ENCODE measurements around the gene CMSS1.

CMSS1 gene

DNA sequence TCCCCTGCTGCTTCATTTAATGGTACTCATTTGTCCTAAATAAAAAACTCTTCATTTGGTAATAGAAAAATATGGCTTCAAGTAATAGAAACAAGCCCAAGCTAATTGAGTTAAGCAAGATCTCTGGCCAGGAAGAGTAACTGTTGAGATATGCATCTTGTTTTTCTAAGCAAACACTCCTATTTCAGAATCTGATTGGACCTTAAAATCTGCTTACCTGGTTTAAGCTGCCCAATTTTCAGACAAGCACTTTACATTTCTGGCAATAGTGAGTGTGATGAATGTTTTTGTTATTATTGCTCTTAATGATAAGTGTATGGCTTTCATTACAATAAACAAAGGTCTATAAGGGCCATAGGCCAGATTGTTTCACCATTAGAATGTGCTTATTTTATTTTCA is 86.2 kb downstream of the CMSS1 start:
- no peak for DNase-seq (ENCODE audit: low read depth)
- H3K4me3 ChIP-seq (ENCODE audit: low read depth, low read length) = no peak overlapping the region
- TF ChIP-seq, protein P1, sequence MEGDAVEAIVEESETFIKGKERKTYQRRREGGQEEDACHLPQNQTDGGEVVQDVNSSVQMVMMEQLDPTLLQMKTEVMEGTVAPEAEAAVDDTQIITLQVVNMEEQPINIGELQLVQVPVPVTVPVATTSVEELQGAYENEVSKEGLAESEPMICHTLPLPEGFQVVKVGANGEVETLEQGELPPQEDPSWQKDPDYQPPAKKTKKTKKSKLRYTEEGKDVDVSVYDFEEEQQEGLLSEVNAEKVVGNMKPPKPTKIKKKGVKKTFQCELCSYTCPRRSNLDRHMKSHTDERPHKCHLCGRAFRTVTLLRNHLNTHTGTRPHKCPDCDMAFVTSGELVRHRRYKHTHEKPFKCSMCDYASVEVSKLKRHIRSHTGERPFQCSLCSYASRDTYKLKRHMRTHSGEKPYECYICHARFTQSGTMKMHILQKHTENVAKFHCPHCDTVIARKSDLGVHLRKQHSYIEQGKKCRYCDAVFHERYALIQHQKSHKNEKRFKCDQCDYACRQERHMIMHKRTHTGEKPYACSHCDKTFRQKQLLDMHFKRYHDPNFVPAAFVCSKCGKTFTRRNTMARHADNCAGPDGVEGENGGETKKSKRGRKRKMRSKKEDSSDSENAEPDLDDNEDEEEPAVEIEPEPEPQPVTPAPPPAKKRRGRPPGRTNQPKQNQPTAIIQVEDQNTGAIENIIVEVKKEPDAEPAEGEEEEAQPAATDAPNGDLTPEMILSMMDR (IDR thresholded peaks at IDR 0.05; ENCODE audit: low read depth, low read length, missing control alignments) = no peak

DNA sequence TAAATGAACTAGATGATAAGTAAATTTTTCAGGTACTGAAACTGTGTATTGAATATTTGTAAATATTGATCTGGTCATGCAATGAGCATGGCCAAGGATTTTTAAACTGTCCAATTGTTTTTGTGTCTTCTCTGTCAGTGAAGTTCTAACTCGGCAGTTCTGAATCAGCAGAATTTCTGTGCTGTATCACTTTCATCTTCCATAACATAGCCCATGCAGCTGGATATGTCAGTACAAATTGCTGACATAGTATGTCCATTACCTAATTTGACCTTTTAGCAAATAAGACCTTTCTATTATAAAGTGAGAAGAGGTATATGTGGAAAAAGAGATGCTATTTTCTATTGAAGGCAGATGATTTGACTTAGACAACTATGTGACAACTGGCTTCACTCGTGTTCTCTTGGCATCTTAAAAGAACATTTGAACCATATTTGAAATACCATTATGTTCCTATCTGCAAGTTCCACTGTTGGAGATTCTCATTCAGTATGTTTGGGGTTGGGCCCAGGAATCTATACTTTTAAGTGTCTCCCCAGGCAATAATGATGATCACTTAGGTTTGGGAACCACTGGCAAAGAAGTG is 90.4 kb downstream of the CMSS1 start:
- TF ChIP-seq, protein P1 (IDR thresholded peaks at IDR 0.05; ENCODE audit: low read depth, low read length, missing control alignments) = no peak
- no peak for DNase-seq (ENCODE audit: low read depth)
- H3K4me3 ChIP-seq (ENCODE audit: low read depth, low read length) = no peak overlapping the region

DNA sequence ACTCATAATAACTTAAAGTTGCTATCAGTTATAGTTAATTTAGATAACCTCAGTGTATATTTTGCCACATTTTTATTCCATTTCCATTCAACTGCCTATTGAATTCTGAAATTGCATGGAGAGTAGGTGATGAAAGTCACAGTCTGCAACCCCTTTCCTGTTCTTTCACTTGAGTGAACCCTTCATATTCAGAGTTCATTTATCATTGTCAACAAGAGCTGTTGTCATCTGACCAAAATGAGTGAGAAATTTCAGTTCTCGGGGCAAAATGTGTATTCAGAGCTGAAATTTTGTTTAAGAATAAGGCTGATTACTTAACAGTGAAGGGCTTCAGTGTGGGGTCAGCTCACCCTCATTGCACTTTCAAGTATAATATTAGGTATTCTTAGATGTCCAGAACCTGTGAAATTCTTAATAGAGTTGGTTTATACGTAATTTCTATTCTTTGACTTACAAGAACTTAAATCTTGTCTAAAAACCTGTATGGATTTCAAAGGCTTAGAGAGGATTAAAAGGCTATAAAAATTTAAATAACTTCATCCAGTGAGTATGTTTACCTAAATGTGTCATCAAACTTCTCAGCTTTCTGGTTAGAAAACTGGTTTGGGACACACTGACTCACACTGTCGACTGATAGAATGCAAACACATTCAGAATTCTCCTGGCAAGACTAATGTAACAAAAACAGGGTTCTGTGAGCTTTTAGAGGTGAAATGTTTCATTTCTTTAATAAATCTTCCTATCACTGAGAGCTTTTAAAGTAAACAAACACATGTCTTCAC is 92.2 kb downstream of the CMSS1 start:
- no peak for DNase-seq (ENCODE audit: low read depth)
- TF ChIP-seq, protein P1 (IDR thresholded peaks at IDR 0.05; ENCODE audit: low read depth, low read length, missing control alignments) = no peak
- no peak overlapping the region for H3K4me3 ChIP-seq (ENCODE audit: low read depth, low read length)

DNA sequence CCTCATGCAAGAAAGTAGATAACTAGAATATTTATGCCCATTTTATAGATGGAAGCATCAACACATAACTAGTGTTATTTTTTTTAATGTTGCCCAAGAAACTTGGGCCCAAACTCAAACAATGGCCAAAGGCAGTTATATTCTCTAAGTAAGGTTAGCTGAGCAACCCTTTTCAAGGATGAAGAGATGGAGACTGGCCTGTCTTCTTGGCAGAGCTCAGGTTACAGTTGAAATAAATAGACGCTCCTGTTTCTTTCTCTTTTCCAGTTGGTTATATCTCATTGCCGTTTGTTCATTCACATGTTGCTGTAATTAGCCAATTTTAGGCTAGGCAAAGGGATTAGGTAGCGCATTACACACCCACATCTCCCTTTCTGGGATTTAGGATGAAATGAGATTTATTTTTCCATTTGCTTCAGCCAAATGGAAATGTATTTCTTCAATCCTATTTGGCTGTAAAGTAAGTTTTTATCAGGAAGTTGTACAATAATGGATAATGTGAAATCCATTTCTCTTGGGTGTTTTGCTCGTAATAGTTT is 93.2 kb downstream of the CMSS1 start:
- DNase-seq (ENCODE audit: low read depth) = no peak
- TF ChIP-seq, protein P1 (IDR thresholded peaks at IDR 0.05; ENCODE audit: low read depth, low read length, missing control alignments) = no peak
- H3K4me3 ChIP-seq (ENCODE audit: low read depth, low read length) = no peak overlapping the region

DNA sequence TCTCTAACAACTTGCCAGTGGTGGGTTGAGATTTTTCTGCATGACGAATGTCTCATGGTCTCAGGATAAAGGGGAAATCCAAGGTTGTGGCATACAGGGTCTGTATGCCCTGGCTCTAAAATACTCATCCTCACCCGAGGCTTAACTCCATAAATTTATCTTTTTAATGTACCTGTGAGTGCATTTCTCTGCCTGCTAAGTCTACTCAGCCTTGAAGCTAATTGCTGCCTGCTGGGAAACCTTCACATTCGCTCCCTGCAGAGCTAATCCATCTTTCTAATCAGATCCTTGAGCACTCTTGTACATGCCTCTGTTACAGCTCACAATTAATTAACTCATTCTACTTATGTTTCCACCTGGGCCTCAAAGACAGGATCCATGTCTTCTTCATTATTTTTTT is 93.8 kb downstream of the CMSS1 start:
- TF ChIP-seq, protein P1 (IDR thresholded peaks at IDR 0.05; ENCODE audit: low read depth, low read length, missing control alignments) = no peak
- no peak overlapping the region for H3K4me3 ChIP-seq (ENCODE audit: low read depth, low read length)
- DNase-seq (ENCODE audit: low read depth) = no peak

DNA sequence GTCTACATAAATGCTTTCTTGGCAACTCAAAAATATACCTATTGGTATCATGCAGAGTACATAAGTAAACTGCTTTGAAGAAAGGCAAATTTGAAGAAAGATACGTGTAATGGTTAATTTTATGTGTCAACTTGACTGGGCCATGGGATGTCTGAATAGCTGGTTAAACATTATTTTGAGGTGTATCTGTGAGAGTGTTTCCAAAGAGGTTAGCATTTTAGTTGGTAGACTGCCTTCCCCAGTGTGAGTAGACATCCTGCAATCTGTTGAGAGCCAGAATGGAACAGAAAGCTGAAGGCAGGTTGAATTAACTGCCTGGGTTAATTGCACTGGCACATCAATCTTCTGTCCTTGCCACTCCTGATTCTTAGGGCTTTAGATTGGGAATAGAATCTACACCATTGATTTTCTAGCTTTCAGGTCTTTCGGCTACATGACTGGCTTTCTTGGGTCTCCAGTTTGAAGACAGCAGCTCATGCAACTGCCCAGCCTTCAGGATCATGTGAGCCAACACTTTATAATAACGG is 98.3 kb downstream of the CMSS1 start:
- H3K4me3 ChIP-seq (ENCODE audit: low read depth, low read length) = no peak overlapping the region
- TF ChIP-seq, protein P1 (IDR thresholded peaks at IDR 0.05; ENCODE audit: low read depth, low read length, missing control alignments) = no peak
- no peak for DNase-seq (ENCODE audit: low read depth)
